HG02571 (cell line): Measurements from ENCODE around the gene PARD3B.

ENCODE experiments used
- ATAC-seq: cut with Tn5 transposase; IDR thresholded peaks from one replicate; pipeline ENCODE4 v1.9.1; 2021; ENCODE audit warnings: mild to moderate bottlenecking, moderate library complexity; ENCODE audit not compliant: unreplicated experiment

PARD3B gene

DNA sequence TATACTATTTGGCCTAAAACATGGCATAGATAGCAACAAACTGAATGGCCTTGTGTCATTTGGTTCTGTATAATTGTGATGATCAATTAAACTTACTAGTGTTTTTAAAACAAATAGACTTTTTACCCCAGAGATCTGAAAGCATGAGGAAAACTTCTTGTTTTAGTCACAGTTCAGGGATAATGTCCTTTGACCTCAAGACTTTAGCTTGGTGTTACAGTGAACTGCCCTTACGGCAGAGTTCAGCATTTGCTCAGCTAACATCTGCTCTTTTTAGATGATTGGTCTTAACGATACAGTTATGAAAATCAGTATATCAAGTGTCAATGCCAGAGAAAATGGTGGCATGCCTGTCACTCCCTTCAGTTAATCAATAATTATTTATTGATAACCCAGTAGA is 429.2 kb downstream of the PARD3B start:
- no peak for ATAC-seq

DNA sequence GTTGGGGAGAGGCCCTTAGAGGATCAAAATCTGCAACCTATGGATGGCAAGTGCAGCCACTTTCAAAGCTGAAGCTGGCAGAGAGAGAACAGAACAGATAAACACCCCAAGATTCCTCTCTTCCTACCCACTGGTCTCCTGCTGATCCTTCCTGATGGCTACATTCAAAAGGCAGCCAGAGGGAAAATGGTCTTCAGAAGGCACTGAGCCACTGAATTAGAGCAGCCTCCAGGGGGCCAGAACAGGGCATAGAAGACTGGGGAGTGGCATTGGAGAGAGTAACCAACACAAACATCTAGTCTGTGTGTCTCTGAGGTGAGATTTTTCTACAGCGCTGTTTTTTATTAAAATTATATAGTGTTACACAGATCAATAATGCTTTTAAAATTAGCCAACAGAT is 432.6 kb downstream of the PARD3B start:
- ATAC-seq = no peak

DNA sequence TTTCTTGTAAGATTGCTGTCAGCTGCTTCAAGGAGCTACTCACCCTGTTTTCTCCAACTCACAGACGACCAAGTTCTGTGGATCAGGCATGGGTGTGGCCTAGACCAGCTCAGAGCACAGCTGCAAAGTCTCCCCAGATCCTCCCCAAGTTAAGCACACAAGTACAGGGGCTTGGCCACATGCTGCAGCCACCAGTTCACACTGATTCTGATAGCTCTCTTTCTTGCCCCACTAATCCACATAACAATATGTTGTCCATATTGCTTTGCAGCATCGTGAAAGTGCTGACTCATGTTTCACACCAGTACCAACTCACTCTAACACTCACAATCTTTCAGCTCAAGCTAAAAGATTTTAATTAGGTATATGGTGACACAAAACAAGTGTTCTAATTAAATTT is 437.0 kb downstream of the PARD3B start:
- ATAC-seq = no peak

DNA sequence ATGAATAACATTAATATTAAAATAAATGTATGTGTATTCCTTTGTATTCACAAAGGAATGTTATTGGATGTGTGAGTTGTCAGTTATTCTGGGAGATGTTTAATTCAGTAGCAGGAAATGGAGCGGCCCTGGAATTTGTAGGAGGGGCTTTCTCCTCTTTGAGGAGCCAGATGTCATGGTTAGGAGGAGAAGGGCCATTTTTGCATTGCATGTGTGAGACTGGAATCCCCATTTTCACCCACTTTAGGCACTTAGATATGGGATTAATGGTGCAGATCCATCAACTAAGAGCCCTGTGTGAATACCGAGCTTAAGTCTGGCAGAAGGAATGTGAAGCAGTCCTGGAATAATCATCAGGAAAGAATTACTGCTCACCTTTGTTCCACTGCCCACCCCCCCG is 439.2 kb downstream of the PARD3B start:
- ATAC-seq = no peak

DNA sequence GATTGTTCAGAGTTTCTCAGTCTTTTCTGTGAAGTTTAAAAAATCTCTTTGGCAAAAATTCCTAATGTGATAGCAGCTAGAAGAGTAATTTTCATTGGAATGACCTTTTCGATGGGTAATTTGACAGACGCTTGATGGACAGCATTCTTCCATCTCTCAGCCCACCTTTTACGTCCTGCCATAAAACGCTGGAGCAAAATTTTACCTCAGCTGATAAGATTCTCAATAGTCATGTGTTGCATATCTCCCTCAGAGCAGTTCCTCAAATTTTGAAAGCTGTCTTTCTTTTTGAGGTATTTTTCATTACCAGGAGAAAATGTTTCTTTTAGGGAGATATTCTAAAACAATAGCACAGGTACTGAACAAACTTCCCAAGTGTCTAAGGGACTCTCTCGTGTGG is 441.4 kb downstream of the PARD3B start:
- no peak for ATAC-seq

DNA sequence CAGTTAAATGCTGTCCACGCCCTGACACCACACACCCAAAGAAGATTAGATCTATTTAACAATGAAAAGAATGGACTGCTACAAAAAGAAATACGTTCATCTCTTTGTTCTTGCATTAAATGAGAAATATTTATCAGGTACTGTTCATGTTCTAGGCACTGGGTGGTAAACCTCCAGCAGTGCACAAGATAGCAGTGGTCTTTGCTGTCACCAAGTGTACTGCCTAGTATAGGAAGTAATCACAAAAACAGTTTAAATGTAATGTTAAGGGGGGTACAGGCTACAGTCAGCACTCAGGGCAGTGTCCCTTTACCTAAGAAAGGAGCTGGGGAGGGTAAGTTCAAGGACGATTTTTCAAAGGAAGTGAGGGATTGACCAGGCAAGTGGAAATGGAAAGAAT is 443.6 kb downstream of the PARD3B start:
- no peak for ATAC-seq

DNA sequence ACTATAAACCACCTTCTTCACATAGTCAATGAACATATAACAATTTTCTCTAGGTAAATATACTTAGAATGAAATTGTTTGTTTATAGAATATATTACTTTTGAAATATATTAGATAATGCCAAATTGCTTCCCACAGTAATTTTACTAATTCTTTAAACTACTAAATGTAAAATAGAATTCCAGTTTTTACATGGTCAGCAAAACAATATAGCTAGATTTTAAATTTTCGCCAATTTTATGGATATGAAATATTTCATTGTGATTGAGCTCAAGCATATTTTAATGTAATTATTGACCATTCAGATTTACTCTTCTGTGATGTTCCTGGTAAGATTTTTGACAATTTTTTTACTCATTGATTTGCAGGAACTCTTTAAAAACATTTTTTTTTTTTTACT is 444.6 kb downstream of the PARD3B start:
- ATAC-seq = no peak

DNA sequence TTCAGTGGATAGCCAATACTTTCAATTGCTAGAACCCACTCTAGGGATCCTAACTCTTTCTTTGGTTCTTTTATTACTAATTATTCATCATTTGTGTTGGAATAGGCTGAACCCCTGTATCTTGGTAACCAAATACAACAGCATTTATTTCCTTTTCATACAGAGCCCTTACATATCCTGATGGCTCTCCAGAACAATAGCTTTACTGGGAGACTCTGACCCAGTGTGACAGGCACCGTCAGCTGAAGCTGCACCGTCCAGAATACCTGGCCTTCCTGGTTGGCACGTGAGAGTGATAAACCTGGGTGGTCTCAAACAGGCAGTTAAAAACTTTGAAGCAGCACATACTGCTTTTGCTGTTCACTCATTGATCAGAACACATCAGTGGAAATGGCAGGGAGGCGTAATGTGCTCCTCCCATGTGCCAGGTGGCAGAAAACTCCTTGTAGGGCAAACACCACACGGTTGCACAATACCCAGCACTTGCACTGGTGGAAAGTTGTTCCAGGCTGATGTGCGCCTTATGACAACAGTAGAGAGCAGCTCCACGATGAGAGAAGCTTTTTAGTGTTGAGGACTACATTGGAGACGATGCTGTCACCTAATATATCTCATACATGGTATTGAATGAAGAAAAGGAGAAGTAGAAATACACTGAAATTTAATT is 456.2 kb downstream of the PARD3B start:
- ATAC-seq = no peak

DNA sequence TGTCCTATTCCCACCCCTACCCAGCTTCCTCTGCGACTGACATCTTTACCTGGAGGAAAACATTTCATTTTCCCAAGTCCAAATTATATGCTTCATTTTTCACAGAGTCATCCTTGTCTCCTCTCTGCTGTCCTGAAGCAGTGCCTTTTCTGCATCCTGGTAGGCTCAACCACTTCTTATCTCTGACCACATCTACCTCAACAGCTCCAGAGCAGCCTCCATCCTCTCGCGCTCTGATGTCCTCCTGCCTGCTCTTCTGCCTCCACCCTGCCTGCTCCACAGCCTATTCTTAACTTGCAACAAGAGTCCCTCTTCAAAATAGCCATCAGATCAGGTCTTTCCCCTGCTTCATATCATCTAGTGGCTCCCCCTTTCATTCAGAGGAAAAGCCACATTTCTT is 457.1 kb downstream of the PARD3B start:
- ATAC-seq = no peak

DNA sequence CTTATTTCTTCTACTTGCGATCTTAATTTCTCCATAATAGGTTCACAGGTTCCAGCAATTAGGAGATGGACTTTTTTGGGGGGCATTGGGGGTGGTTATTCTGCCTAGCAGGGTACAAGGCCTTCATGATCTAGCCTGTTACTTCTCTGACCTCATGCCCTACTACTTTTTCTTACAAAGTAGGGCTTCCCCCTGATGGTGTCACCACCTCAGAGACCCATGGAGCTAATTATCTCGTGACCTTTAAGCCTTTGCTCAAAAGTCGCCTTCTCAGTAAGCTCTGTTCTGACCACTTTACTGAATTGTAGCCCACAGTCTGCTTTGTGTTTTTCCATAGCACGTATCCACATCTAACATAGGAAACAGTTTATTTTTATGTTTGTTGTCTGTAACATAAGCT is 458.0 kb downstream of the PARD3B start:
- no peak for ATAC-seq

DNA sequence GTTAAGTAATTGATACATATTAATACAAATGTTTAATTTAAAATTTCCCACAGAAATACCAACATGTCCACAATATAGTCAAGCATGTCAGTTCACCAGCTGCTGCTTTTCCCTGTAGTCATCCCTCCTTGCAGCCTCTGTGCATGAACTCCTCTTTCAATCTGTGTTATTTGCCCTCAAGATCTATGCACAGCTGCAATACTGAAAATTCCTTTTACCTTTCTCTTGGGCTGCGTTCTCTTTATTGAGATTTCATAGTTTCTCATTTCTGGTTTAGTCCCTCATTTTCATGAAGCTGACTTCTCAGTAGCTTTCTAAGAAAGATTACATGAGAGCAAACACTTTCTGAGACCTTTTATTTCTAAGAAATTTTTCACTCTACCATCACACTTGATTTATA is 464.9 kb downstream of the PARD3B start:
- no peak for ATAC-seq

DNA sequence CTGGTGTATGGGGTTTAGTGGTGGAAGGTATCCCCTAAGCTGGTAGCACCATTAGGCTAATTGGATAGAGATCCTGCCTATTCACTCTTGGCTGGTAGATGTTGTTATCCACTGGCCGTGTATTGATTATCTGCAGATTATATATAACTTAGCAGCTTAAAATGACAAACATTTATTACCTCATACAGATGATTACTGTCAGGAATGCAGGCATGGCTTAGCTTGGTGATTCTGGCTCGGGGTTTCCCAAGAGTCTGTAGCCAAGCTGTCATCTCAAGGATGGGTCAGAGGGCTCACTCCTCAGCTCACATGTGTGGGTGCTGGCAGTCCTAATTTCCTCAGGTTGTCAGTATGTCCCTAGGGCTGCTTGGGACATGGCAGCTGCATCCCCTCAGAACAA is 465.8 kb downstream of the PARD3B start:
- no peak for ATAC-seq

DNA sequence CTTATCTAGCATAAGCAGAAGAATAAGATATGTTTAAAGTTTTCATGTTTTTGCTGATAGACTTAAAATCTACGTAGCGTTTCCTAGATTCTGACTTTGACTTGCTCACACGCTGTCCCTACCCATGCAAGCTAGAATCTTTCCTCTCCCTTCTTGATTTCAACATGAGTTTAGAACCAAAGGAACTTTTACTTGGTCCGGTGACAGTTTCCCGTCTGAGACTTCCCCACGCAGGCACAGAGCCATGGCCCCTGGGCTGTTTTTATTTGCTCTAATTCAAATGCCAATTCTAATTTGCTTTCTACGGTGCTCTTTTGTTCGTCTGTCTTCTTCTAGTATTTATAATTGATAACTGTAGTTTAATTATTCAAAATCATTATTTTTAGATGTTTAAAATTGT is 467.7 kb downstream of the PARD3B start:
- ATAC-seq = no peak

DNA sequence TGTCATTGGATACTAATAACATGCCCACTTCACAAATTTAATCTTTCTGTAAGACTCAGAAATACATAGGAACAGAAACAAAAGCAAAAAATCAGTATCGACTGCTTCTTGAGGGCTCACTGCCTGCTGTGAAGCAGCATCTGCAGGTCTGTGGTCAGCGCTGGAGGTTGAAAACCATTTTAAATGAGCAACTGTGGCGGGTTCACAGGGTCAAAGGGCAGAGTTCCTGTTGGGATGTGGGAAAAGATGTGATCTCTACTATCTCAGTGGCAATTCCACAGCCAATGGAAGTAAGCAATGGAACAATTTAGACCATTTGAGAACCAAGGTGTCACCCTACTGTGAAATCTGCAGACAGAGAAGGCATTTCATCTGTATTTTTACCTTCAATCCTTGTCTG is 468.3 kb downstream of the PARD3B start:
- ATAC-seq = no peak

DNA sequence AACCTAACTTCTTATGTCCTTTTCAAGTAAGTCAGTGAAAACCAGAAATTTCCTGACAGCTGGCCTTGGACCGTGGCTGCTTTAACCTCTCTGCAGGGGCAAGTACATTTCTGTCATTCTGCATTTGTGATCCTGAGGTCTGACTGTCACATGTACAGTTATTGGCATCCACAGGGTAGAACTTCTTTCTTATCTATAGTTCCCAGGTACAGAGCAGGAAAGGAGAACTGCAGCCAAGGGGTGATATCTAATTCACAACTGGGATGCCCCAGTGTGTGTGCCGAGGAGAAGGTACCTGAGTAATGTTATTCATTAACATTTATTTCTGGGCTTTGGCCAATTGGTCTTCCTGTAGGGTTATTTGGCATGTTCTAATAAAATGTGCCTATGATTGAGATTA is 468.9 kb downstream of the PARD3B start:
- no peak for ATAC-seq

DNA sequence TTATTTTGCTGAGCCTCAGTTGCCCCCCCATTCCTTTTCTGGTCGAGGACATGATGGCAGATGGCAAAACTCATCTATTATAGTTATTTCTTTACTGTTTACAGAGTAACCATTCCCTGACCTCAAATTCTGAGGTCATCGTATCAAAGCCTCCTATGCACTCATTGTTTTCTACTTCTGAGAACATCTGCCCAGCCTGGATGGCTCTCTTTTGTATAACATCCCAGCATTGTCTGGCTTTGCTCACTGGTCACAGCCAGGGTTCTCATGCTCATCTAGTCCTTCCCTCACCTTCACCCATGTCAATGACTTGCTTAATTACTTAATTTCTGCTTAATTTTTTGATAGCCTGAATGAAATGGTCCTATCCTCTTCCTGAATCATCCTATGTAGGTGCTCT is 472.1 kb downstream of the PARD3B start:
- no peak for ATAC-seq

DNA sequence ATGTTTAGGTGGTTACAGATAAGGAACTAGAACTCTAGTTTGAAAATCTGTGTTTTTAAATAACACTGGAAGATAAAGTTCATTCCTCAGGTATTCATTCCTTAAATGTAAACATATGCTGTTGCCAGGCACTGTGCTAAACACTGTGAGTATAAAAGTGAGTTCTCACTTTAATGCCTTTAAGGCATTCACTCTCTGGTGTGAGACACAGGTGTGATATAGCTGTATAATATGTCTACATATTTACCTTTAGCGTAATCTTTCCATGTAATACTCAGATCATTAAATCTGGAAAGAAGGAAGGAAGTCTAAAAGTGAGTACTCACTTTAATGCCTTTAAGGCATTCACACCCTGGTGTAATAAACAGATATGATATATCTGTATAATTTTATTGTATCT is 472.6 kb downstream of the PARD3B start:
- ATAC-seq = no peak

DNA sequence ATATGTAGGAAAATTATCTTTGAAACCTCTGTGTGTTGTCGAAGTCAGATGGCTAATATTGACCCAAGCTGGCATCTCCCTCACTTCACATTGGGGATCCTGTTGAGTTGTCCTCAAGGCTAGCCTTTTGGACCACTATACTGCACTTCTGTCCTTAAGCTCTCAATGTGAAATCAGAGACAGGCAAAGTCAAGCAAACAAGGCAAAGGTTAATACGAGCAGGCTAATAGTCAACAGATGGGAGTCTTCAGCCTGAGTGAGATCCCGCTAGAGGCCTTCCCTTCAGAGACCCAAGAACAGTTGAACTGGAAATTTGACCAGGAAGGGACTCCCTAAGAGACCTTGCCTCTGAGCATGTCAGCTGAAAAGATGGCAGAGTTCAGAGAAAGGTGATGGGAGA is 475.4 kb downstream of the PARD3B start:
- ATAC-seq = no peak

DNA sequence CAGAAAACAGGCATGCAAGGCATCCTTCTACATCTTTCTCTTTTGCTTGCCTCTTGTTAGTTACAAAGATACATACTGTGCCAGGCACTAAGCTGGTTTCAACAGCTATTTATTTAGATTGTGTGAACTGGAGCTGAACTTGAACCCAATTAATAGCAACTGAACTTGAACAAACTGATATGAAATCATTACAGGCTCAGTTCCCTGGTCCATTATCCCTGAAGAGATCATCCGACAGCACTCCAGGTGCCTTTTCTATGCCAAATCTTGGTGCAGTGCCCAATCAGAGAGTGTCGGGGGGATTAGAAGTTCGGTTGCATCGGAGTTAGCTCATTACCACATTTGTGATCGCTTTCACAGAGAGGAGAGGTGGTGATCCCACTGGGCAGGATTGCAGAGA is 477.6 kb downstream of the PARD3B start:
- no peak for ATAC-seq

DNA sequence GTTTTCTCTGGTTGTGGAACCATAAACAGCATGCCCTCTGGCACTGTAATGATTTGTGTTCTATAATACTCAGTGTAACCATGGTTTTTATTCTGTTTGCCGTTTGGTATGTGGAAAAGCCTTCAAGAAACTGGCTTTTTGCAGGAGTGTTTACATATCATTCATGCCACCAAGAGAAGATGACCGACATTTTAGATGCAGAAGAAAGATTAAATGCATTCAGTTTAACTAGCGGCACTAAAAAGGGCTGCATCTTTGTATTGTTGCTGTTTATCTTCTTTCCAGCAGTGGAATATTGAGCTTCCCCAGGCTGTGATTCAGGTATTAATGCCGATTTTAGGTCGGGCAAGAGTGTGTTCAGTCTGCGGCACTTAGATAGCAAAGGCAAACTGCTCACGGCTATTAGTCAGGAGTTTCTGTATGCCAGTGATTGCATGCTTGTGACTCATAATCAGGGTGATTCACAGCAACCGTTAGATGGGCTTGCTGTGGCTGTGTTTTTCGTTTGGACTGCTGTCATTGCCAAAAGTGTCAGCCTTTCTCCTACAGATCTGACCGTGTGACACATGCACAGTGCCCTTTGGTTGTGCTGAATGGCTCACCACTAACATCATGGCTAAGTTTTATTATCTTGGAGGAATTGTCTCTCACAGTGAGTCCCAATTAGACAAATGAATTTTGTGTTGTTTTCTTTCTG is 479.7 kb downstream of the PARD3B start:
- ATAC-seq = no peak

DNA sequence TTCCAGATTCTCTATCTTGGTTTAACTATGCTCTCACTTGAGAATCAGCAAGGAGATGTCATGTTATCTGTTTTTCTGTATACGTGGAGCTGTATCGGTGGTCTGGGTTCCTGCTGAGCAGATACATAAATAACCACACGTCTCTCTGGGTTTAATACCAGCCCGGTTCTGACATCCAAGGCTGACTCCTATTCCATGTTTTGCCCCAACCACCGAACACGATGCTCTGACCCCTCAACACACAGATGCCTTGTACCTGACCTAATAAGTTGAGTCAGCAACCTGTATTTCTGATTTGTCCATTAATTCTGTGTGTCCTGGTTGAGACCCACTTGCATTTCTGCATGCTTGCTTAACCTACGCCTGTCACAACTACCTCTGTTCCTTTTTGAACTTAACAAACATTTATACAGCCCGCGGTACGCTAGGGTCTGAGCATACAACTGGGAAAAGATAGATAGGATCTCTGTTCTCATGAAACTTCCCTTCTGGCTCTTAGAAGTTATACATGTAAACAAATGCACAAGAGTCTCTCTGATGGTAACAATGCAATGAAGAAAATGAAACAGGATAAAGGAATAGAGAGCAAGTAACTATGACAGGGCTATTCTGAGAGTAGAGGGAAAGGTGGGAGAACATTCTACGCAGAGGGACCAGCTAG is 480.4 kb downstream of the PARD3B start:
- no peak for ATAC-seq

DNA sequence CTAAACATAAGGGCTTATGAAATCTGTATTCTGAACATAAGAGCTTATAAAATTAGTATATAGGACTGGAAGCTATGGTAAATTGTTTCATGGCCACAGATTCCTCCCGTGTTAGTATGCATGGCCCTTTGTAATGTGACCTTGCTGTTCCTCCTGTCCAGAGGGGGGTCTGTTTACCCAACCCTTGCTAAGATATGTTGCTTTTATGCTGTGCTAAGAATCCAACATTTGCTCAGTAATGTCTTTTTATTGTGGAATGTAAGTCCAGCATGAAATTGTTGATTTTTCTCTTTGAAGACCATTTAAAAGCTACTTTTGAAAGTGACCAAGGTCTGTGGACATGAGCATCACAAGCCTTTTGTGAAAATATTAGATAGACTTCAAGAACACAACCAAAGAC is 485.4 kb downstream of the PARD3B start:
- ATAC-seq = no peak
